Kidney capillary endothelial cell (primary cell): Measurements from ENCODE around the gene DOCK9.

Source experiments
- DNase-seq: peaks from one replicate; pipeline ENCODE4 v3.0.0-alpha.2; 2018; ENCODE audit warnings: low spot score

DOCK9 gene

GRCh38 chr13:98848746-98849145, 129.1 kb downstream of the DOCK9 start:
- no peak for DNase-seq

- no peak for DNase-seq
These were observed 130.1 kb downstream of the DOCK9 start for GRCh38 chr13:98847780-98848179.

- DNase-seq: no peak
These were observed 130.9 kb downstream of the DOCK9 start for GRCh38 chr13:98846986-98847385.

- DNase-seq: no peak
These were observed 131.3 kb downstream of the DOCK9 start for GRCh38 chr13:98846521-98846920.

- no peak for DNase-seq
These were observed 132.1 kb downstream of the DOCK9 start for GRCh38 chr13:98845742-98846141.

GRCh38 chr13:98844021-98844420, 133.8 kb downstream of the DOCK9 start:
- DNase-seq: no peak

GRCh38 chr13:98843482-98843877, 134.4 kb downstream of the DOCK9 start:
- no peak for DNase-seq

GRCh38 chr13:98842858-98843481, 134.9 kb downstream of the DOCK9 start:
- peak; percentile 75 for DNase-seq

GRCh38 chr13:98842070-98842469, 135.8 kb downstream of the DOCK9 start:
- DNase-seq: no peak

- DNase-seq: peak; percentile 58
These were observed 137.8 kb downstream of the DOCK9 start for GRCh38 chr13:98839856-98840769.

GRCh38 chr13:98838776-98839175, 139.1 kb downstream of the DOCK9 start:
- DNase-seq: no peak

GRCh38 chr13:98837896-98838295, 140.0 kb downstream of the DOCK9 start:
- DNase-seq: no peak

GRCh38 chr13:98835156-98835555, 142.7 kb downstream of the DOCK9 start:
- no peak for DNase-seq

GRCh38 chr13:98834254-98834960, 143.5 kb downstream of the DOCK9 start:
- no peak for DNase-seq

GRCh38 chr13:98831236-98831635, 146.6 kb downstream of the DOCK9 start:
- DNase-seq: no peak

GRCh38 chr13:98829541-98829940, 148.3 kb downstream of the DOCK9 start:
- no peak for DNase-seq

GRCh38 chr13:98828614-98829013, 149.2 kb downstream of the DOCK9 start:
- no peak for DNase-seq

- DNase-seq: no peak
These were observed 150.4 kb downstream of the DOCK9 start for GRCh38 chr13:98827449-98827848.

GRCh38 chr13:98826146-98826545, 151.7 kb downstream of the DOCK9 start:
- no peak for DNase-seq

- DNase-seq: no peak
These were observed 152.2 kb downstream of the DOCK9 start for GRCh38 chr13:98825659-98826058.

GRCh38 chr13:98824376-98825160, 153.3 kb downstream of the DOCK9 start:
- DNase-seq: no peak

GRCh38 chr13:98823442-98823841, 154.4 kb downstream of the DOCK9 start:
- DNase-seq: no peak
